Fibroblast of lung (primary cell): ENCODE data around the gene MAP3K4. TPM values are rescaled to one million over a fixed set of nuclear protein-coding genes. Genes with fewer than 3 reads are reported as not detected.

ENCODE experiments used
- DNase-seq, 2 donors: peaks; one replicate each; pipeline versions ENCODE4 v3.0.0 to v3.0.0-alpha.2; 2010; ENCODE audit warnings: low read depth in 2 of 2
- H2AFZ ChIP-seq: 2 replicates; pipeline ENCODE4 v1.5.1; 2012; ENCODE audit warnings: low read length, control low read depth, inconsistent platforms
- H3K27ac ChIP-seq: 2 replicates; pipeline ENCODE4 v1.5.1; 2011; ENCODE audit warnings: low read length, control low read depth; ENCODE audit not compliant: insufficient read depth
- H3K27me3 ChIP-seq: 2 replicates; pipeline ENCODE4 v1.5.1; 2011; ENCODE audit warnings: mild to moderate bottlenecking, low read length; ENCODE audit not compliant: control insufficient read depth, insufficient read depth
- H3K36me3 ChIP-seq: 2 replicates; pipeline ENCODE4 v1.5.1; 2011; ENCODE audit warnings: low read length; ENCODE audit not compliant: control insufficient read depth, insufficient read depth
- H3K4me1 ChIP-seq: 2 replicates; pipeline ENCODE4 v1.5.1; 2011; ENCODE audit warnings: low read length; ENCODE audit not compliant: control insufficient read depth, insufficient read depth; ENCODE audit errors: extremely low read depth
- H3K4me2 ChIP-seq: 2 replicates; pipeline ENCODE4 v1.5.1; 2011; ENCODE audit warnings: low read length, control low read depth; ENCODE audit not compliant: insufficient read depth; ENCODE audit errors: extremely low read depth
- H3K4me3 ChIP-seq, 4 experiments: fragments of 200-600 bp in 1 of 4; sonication (generic) in 1 of 4; replicated peaks in 1 of 4; 2 replicates each; pipeline ENCODE4 v1.5.1; 2011 to 2016; ENCODE audit warnings: low read length in 4 of 4, low read depth in 3 of 4, mild to moderate bottlenecking in 3 of 4, control low read depth in 2 of 4, inconsistent platforms in 1 of 4, mixed read lengths in 1 of 4; ENCODE audit not compliant: insufficient read depth in 1 of 4; ENCODE audit errors: control extremely low read depth in 1 of 4
- H3K79me2 ChIP-seq: 2 replicates; pipeline ENCODE4 v1.5.1; 2012; ENCODE audit warnings: mild to moderate bottlenecking, low read length, inconsistent platforms; ENCODE audit not compliant: control insufficient read depth, insufficient read depth
- H3K9ac ChIP-seq: 2 replicates; pipeline ENCODE4 v1.5.1; 2011; ENCODE audit warnings: mild to moderate bottlenecking, low read length, control low read depth; ENCODE audit not compliant: insufficient read depth
- H3K9me3 ChIP-seq: 2 replicates; pipeline ENCODE4 v1.5.1; 2012; ENCODE audit warnings: low read depth, low read length; ENCODE audit not compliant: control insufficient read depth, insufficient read depth
- H4K20me1 ChIP-seq: 2 replicates; pipeline ENCODE4 v1.5.1; 2011; ENCODE audit warnings: low read length; ENCODE audit not compliant: control insufficient read depth, insufficient read depth; ENCODE audit errors: extremely low read depth
- EZH2 ChIP-seq: IDR thresholded peaks from 2 replicates; pipeline ENCODE4 v1.5.1; 2012; ENCODE audit warnings: low read length, control low read depth, mild to moderate bottlenecking; ENCODE audit errors: missing control alignments
- polyA plus RNA-seq, 2 donors: library from polyadenylated mRNA; depleted of rRNA in 1 of 2; stranded (reverse) in 1 of 2; unstranded in 1 of 2; fragments of >200 nt; gene quantifications; 2 replicates each; pipeline ENCODE4 v1.2.1, GENCODE V29; 2011 to 2012; ENCODE audit warnings: missing spikeins in 1 of 2
- total RNA-seq: library from RNA; depleted of rRNA; stranded (reverse); fragments of >200 nt; gene quantifications from 2 replicates; pipeline ENCODE4 v1.2.1, GENCODE V29; 2014
- TF ChIP-seq, protein P1 (sequence below), 2 donors: IDR thresholded peaks in 1 of 2; conservative IDR thresholded peaks in 1 of 2; 1 replicate in 1 of 2; 2 replicates in 1 of 2; pipeline ENCODE4 v1.5.1; 2011 to 2012; ENCODE audit warnings: low read length in 2 of 2, control low read depth in 1 of 2, inconsistent platforms in 1 of 2, low read depth in 1 of 2, mild to moderate bottlenecking in 1 of 2

Gene MAP3K4
- total and polyA plus RNA-seq, 2 donors (not counting 1 experiment from before 2014, with no cell fraction given) = 9.1 to 44.4 TPM

DNA sequence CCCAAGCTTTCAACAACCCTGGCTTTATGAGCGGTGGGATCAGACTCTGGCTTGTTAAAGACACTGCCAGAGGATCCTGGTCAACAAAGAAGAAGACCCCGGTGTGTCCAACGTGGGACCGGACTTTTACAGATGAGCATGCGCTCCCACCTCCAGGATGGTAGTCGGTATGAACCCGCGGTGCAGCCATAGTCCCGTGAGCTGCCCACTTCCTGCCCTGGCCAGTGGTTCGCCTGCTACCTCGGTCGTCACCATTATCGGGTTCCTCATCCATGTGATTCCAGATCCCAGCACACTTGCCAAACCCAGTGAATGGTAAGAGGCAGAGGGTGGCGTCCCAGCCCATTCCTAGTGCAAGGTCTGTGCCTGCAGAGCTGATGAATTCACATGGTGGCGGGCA, 169.6 kb downstream of the MAP3K4 start:
- TF ChIP-seq, protein P1, sequence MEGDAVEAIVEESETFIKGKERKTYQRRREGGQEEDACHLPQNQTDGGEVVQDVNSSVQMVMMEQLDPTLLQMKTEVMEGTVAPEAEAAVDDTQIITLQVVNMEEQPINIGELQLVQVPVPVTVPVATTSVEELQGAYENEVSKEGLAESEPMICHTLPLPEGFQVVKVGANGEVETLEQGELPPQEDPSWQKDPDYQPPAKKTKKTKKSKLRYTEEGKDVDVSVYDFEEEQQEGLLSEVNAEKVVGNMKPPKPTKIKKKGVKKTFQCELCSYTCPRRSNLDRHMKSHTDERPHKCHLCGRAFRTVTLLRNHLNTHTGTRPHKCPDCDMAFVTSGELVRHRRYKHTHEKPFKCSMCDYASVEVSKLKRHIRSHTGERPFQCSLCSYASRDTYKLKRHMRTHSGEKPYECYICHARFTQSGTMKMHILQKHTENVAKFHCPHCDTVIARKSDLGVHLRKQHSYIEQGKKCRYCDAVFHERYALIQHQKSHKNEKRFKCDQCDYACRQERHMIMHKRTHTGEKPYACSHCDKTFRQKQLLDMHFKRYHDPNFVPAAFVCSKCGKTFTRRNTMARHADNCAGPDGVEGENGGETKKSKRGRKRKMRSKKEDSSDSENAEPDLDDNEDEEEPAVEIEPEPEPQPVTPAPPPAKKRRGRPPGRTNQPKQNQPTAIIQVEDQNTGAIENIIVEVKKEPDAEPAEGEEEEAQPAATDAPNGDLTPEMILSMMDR (conservative IDR thresholded peaks at IDR 0.05 in 1 of 2, IDR thresholded peaks at IDR 0.05 in 1 of 2; ENCODE audit: low read depth in 1 of 2, low read length in 2 of 2) = no peak
- Histone ChIP-seq H3K9me3 (no peaks in the 10 kb centered on the region), H3K36me3 (peaks cover 6% of the 10 kb centered on the region), H3K4me1 (no peaks in the 10 kb centered on the region), H3K4me3 (no peak overlapping the region), H3K9ac (no peak overlapping the region), H3K79me2 (no peaks in the 10 kb centered on the region), H3K27ac (no peak overlapping the region), H3K4me2 (no peak overlapping the region), H4K20me1 (no peaks in the 10 kb centered on the region), H2AFZ (no peak overlapping the region), H3K27me3 (no peaks in the 10 kb centered on the region)
- DNase-seq = no peak

- H3K4me2 ChIP-seq = no peak overlapping the region
- H3K27me3 ChIP-seq = no peaks in the 10 kb centered on the region
- H2AFZ ChIP-seq = no peak overlapping the region
- H3K27ac ChIP-seq = no peak overlapping the region
- H3K9me3 ChIP-seq = no peaks in the 10 kb centered on the region
- DNase-seq = peak; percentile 68 to 73
- no peak overlapping the region for H3K4me3 ChIP-seq
- no peaks in the 10 kb centered on the region for H4K20me1 ChIP-seq
- H3K4me1 ChIP-seq = no peaks in the 10 kb centered on the region
- H3K79me2 ChIP-seq = no peaks in the 10 kb centered on the region
- H3K36me3 ChIP-seq = peaks cover 6% of the 10 kb centered on the region
- TF ChIP-seq, protein P1 (conservative IDR thresholded peaks at IDR 0.05 in 1 of 2, IDR thresholded peaks at IDR 0.05 in 1 of 2; ENCODE audit: low read depth in 1 of 2, low read length in 2 of 2) = no peak
- no peak for TF ChIP-seq EZH2
- H3K9ac ChIP-seq = no peak overlapping the region
Observed at GRCh38 chr6:161161889-161162624, 170.5 kb downstream of the MAP3K4 start.

- H3K9ac ChIP-seq = no peak overlapping the region
- H3K4me3 ChIP-seq = no peak overlapping the region
- H4K20me1 ChIP-seq = no peaks in the 10 kb centered on the region
- no peaks in the 10 kb centered on the region for H3K27me3 ChIP-seq
- H2AFZ ChIP-seq = no peak overlapping the region
- H3K4me1 ChIP-seq = no peaks in the 10 kb centered on the region
- no peak overlapping the region for H3K4me2 ChIP-seq
- no peak overlapping the region for H3K27ac ChIP-seq
- H3K36me3 ChIP-seq = peaks cover 6% of the 10 kb centered on the region
- no peak for TF ChIP-seq EZH2
- TF ChIP-seq, protein P1 (conservative IDR thresholded peaks at IDR 0.05 in 1 of 2, IDR thresholded peaks at IDR 0.05 in 1 of 2; ENCODE audit: low read depth in 1 of 2, low read length in 2 of 2) = no peak
- H3K79me2 ChIP-seq = no peaks in the 10 kb centered on the region
- H3K9me3 ChIP-seq = no peaks in the 10 kb centered on the region
- no peak for DNase-seq
Observed at GRCh38 chr6:161162722-161163121, 171.2 kb downstream of the MAP3K4 start.
